Lung (tissue), 12 donors: Measurements from ENCODE around the gene CYTH2. TPM values are rescaled to one million over a fixed set of nuclear protein-coding genes. Genes with fewer than 3 reads are reported as not detected.

Experiments
- ATAC-seq: fragments of 200-7000 bp; cut with Tn5 transposase; one replicate; pipeline ENCODE4 v1.9.1; 2020; ENCODE audit warnings: moderate number of reproducible peaks; ENCODE audit not compliant: insufficient read depth, low FRiP score
- DNase-seq, 3 donors: peaks; one replicate each; pipeline ENCODE4 v3.0.0-alpha.2; 2013 to 2017
- H3K27ac ChIP-seq, 2 donors: one replicate each; pipeline ENCODE4 v1.5.1; 2013; ENCODE audit warnings: mild to moderate bottlenecking in 2 of 2, moderate library complexity in 2 of 2, control low read depth in 1 of 2, inconsistent platforms in 1 of 2, low read depth in 1 of 2, low read length in 1 of 2
- H3K27me3 ChIP-seq, 3 donors: one replicate each; pipeline ENCODE4 v1.5.1; 2013; ENCODE audit warnings: low read length in 2 of 3; ENCODE audit not compliant: control insufficient read depth in 3 of 3, insufficient read depth in 3 of 3
- H3K36me3 ChIP-seq, 4 donors: one replicate each; pipeline ENCODE4 v1.5.1; 2013; ENCODE audit warnings: low read length in 4 of 4, mild to moderate bottlenecking in 1 of 4, moderate library complexity in 1 of 4; ENCODE audit not compliant: control insufficient read depth in 4 of 4, insufficient read depth in 4 of 4
- H3K4me1 ChIP-seq, 5 donors: one replicate each; pipeline ENCODE4 v1.5.1; 2013; ENCODE audit warnings: low read length in 5 of 5, mild to moderate bottlenecking in 2 of 5, moderate library complexity in 1 of 5; ENCODE audit not compliant: control insufficient read depth in 5 of 5, insufficient read depth in 5 of 5
- H3K4me3 ChIP-seq: one replicate; pipeline ENCODE4 v1.5.1; 2013; ENCODE audit warnings: mild to moderate bottlenecking, control low read depth, moderate library complexity
- H3K9ac ChIP-seq, 2 donors: one replicate each; pipeline ENCODE4 v1.5.1; 2013; ENCODE audit warnings: low read length in 2 of 2, control low read depth in 1 of 2; ENCODE audit not compliant: insufficient read depth in 1 of 2
- H3K9me3 ChIP-seq, 4 donors: one replicate each; pipeline ENCODE4 v1.5.1; 2013; ENCODE audit warnings: low read length in 3 of 4, mild to moderate bottlenecking in 1 of 4, moderate library complexity in 1 of 4; ENCODE audit not compliant: control insufficient read depth in 4 of 4, insufficient read depth in 3 of 4
- WGBS, 2 donors: extraction: QIAGEN DNeasy Blood & Tissue Kit; methylation state at CpG; one replicate each; pipeline ENCODE4 v1.1.7; 2013; 5-methylcytosine and 5-hydroxymethylcytosine counted together
- polyA plus RNA-seq, 2 donors: library from polyadenylated mRNA; stranded (reverse); fragments of 200-250 nt; gene quantifications; one replicate each; pipeline ENCODE4 v1.2.1, GENCODE V29; 2013
- total RNA-seq, 2 donors: library from RNA; depleted of rRNA in 1 of 2; stranded (reverse); fragments of >200 nt in 1 of 2; gene quantifications; one replicate each; pipeline ENCODE4 v1.2.1, GENCODE V29; 2014 to 2021
- TF ChIP-seq, protein P1 (sequence below): IDR thresholded peaks from 2 replicates; pipeline ENCODE4 v1.5.1; 2012; ENCODE audit warnings: mild to moderate bottlenecking; ENCODE audit errors: control extremely low read depth, extremely low read depth
- donor health status: control.
- donor health status: control.
- donor health status: Bipolar disorder and iron deficiency.
- donor health status: healthy.
- donor health status: DM: yes; HTN: yes; CAD: no.

Gene CYTH2
- total and polyA plus RNA-seq, 4 donors, result 44.1 to 72.5 (median 49.2) TPM

DNA sequence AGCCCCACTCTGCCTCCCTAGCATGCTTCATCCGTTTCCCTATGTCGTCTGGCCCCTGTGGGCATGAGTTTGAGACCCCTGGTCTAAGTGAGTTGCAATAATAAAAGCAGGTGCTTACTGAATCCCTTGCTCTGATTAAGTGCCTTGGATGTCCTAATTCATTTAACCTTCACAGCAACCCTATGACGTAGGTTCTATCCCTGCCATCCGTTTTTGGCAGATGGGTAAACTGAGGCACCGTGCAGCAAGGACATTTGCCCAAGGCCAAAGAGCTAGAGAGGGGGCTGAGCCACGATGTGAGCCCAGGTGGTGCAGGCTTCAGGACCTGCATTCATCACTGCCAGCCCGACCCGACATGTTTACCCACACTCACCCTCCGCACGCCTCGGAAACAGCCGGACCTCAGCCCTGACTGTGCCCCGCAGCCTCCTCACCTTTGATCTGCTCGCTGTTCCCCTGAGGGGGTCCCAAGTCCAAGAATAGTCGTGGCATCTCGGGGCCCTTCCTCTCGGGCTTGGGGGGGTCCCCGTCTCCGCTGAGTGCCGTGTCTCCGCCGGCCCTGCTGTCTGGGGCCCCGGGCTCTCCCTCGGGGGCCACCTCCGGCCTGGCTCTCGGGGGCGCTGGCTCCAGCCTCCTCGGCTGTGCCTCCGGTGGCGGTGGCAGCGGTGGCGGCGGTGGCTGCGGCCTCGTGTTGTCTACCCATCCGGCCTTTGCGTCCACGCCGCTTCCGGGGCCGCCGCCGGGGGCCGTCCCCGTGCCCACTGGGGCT is 28.0 kb downstream of the CYTH2 start:
- no peak for ATAC-seq
- Histone ChIP-seq H3K36me3 (no peaks in the 10 kb centered on the region), H3K27ac (no peak overlapping the region), H3K9me3 (peaks cover 0 to 6% (median 0%) of the 10 kb centered on the region in 4 donors), H3K9ac (no peak overlapping the region), H3K27me3 (peaks cover 0 to 26% (median 16%) of the 10 kb centered on the region in 3 donors), H3K4me1 (peaks cover 0 to 14% (median 0%) of the 10 kb centered on the region in 5 donors), H3K4me3 (no peak overlapping the region)
- DNase-seq, result no peak
- TF ChIP-seq, protein P1, sequence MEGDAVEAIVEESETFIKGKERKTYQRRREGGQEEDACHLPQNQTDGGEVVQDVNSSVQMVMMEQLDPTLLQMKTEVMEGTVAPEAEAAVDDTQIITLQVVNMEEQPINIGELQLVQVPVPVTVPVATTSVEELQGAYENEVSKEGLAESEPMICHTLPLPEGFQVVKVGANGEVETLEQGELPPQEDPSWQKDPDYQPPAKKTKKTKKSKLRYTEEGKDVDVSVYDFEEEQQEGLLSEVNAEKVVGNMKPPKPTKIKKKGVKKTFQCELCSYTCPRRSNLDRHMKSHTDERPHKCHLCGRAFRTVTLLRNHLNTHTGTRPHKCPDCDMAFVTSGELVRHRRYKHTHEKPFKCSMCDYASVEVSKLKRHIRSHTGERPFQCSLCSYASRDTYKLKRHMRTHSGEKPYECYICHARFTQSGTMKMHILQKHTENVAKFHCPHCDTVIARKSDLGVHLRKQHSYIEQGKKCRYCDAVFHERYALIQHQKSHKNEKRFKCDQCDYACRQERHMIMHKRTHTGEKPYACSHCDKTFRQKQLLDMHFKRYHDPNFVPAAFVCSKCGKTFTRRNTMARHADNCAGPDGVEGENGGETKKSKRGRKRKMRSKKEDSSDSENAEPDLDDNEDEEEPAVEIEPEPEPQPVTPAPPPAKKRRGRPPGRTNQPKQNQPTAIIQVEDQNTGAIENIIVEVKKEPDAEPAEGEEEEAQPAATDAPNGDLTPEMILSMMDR, result no peak
- WGBS, 2 donors, result 75 to 77% methylated on average over 44 to 45 of the region's 45 CpGs

DNA sequence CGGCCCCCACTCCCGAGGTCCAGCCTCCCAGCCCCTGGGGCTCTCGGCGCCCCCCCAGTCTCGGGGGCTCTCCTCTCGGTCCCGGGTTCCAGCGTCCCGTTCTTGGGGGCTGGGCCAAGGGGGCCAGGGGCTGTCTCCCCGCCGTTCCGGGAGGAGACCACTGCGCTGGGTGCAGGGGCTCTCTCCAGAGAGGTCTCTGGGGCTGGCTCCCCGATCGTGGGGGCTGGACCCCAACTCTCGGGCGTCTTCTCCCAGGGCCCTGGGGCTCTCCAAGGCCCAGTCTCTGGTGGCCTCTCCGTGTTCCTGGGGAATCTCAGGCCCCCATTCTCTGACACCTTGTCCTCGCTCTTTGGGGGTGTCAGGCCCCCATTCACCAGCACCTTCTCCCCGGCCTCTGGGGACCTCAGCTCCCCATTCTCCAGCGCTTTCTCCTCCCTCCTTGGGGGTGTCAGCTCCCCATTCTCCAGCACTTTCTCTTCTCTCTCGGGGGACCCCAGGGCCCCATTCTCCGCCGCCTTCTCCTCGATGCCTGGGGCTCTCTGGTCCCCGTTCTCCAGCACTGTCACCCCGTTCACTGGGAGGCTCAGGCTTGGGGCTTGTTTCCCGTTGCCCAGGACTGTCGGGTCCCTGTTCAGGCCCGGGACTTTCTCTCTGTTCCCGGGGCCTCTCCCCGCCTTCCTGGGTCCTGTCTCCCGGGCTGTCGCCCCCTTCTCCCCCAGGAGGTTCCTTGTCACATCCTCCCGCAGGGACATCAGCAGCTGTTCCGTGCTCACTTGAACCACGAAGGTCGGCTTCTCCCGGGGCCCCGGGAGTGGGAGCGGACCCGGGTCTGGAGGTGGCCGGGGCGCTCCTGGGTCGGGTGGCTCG is 28.8 kb downstream of the CYTH2 start:
- H3K27me3 ChIP-seq, result peaks cover 0 to 20% (median 12%) of the 10 kb centered on the region in 3 donors
- peaks cover 0 to 6% (median 0%) of the 10 kb centered on the region in 4 donors for H3K9me3 ChIP-seq
- H3K27ac ChIP-seq, result no peak overlapping the region
- no peak overlapping the region for H3K4me3 ChIP-seq
- WGBS, 2 donors, result 76 to 81% methylated on average over 46 of the region's 46 CpGs
- TF ChIP-seq, protein P1, result no peak
- DNase-seq (no peak), ATAC-seq (no peak)
- no peaks in the 10 kb centered on the region for H3K36me3 ChIP-seq
- H3K4me1 ChIP-seq, result peaks cover 0 to 12% (median 0%) of the 10 kb centered on the region in 5 donors
- H3K9ac ChIP-seq, result no peak overlapping the region

DNA sequence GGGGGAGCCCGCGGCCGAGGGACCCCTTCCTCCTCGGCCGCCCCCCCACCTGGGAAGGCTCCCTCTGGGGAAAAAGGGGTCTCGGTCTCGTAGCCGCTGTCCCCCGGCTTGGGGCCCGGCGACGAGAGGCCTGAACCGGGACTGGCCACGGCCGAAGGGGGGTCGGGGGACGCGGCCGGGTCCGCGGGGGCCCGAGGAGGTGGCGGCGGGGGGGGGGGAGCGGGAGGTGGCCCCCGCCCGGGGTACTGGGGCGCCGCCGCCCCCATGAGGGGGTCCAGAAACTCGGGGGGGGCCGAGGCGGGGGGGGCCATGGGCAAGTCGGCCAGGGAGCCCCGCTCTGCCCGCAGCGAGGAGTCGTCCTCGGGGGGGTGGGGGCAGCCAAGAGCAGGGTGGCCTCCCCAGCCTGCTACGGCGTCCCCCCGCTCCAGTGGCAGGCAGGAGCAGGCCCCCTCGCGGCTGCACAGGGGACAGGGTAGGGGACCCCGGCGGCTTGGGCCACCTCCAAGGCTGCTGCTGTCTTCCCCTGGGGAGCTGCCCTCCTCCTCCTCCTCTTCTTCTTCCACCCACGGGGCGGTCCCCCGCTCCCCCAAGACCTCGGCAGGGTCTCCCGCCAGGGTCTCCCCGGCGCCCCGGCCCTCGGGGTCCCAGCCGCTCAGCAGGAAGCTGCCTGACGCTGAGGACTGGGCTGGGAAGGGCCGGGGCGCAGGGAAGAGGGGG is 29.6 kb downstream of the CYTH2 start:
- H3K27me3 ChIP-seq, result peaks cover 0 to 20% (median 12%) of the 10 kb centered on the region in 3 donors
- no peak overlapping the region for H3K4me3 ChIP-seq
- ATAC-seq, result no peak
- TF ChIP-seq, protein P1, result no peak
- H3K27ac ChIP-seq, result no peak overlapping the region
- WGBS, 2 donors, result 61 to 78% methylated on average over 29 to 59 of the region's 59 CpGs
- H3K9ac ChIP-seq, result no peak overlapping the region
- no peak for DNase-seq
- peaks cover 0 to 6% (median 0%) of the 10 kb centered on the region in 4 donors for H3K9me3 ChIP-seq
- no peaks in the 10 kb centered on the region for H3K36me3 ChIP-seq
- peaks cover 0 to 12% (median 0%) of the 10 kb centered on the region in 5 donors for H3K4me1 ChIP-seq
